ENCODE data around the gene TM9SF4. TPM values are rescaled to one million over a fixed set of nuclear protein-coding genes. Genes with fewer than 3 reads are reported as not detected.

The TM9SF4 gene
- polyA plus RNA-seq, 1 experiment: 75.6 TPM

DNA sequence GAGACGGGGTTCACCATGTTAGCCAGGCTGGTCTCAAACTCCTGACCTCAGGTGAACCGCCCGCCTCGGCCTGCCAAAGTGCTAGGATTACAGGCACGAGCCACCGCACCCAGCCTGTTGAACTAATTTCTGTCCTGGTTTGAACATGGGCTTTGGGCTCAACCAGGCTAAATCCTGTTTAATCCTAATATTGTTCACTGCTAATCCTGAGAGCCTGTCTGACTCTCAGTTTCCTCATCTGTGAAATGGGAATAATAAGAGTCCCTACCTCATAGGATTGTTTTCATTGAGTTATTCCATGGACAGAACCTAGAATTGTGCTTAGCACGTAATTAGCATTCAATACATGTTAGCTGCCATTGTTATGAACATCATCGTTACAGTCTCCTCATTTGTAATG lies 17.4 kb downstream of the TM9SF4 start:
- H3K27ac ChIP-seq (ENCODE audit: low read depth, low read length): no peak overlapping the region
- H3K4me3 ChIP-seq (ENCODE audit: low read depth, low read length): no peak overlapping the region
- DNase-seq (ENCODE audit: low read depth, low spot score): no peak
- TF ChIP-seq, protein P1, sequence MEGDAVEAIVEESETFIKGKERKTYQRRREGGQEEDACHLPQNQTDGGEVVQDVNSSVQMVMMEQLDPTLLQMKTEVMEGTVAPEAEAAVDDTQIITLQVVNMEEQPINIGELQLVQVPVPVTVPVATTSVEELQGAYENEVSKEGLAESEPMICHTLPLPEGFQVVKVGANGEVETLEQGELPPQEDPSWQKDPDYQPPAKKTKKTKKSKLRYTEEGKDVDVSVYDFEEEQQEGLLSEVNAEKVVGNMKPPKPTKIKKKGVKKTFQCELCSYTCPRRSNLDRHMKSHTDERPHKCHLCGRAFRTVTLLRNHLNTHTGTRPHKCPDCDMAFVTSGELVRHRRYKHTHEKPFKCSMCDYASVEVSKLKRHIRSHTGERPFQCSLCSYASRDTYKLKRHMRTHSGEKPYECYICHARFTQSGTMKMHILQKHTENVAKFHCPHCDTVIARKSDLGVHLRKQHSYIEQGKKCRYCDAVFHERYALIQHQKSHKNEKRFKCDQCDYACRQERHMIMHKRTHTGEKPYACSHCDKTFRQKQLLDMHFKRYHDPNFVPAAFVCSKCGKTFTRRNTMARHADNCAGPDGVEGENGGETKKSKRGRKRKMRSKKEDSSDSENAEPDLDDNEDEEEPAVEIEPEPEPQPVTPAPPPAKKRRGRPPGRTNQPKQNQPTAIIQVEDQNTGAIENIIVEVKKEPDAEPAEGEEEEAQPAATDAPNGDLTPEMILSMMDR (IDR thresholded peaks at IDR 0.05; ENCODE audit: low read depth, low read length): no peak
- no peaks in the 10 kb centered on the region for H3K9me3 ChIP-seq (ENCODE audit: control insufficient read depth, insufficient read depth, low read length)
- no peaks in the 10 kb centered on the region for H3K27me3 ChIP-seq (ENCODE audit: control insufficient read depth, insufficient read depth, low read length)
- CTCF ChIA-PET: no interaction called here
- POLR2A ChIA-PET: no interaction called here

DNA sequence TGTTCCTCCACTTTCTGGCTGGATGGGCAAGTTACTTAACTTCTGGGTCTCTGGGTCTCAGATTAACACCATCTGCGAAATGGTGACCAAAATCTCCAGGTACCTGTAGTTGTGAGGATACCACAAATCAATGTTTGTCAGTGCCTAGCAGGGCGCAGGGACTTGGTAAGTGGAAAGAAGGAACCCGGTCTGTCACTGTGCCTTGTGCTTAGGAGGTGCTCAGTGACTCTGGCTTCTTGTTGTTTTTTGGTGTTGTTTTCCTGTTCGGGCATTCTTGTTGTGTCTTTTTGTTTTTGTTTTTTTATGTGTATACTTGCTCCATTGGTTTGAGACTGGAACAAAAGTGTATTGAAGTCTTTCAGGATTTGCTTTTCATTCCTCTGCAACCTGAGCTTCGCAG lies 17.8 kb downstream of the TM9SF4 start:
- H3K4me3 ChIP-seq (ENCODE audit: low read depth, low read length): no peak overlapping the region
- no peak for DNase-seq (ENCODE audit: low read depth, low spot score)
- ChIA-PET POLR2A (no interaction called here), CTCF (no interaction called here)
- TF ChIP-seq, protein P1 (IDR thresholded peaks at IDR 0.05; ENCODE audit: low read depth, low read length): no peak
- no peaks in the 10 kb centered on the region for H3K9me3 ChIP-seq (ENCODE audit: control insufficient read depth, insufficient read depth, low read length)
- no peaks in the 10 kb centered on the region for H3K27me3 ChIP-seq (ENCODE audit: control insufficient read depth, insufficient read depth, low read length)
- no peak overlapping the region for H3K27ac ChIP-seq (ENCODE audit: low read depth, low read length)

DNA sequence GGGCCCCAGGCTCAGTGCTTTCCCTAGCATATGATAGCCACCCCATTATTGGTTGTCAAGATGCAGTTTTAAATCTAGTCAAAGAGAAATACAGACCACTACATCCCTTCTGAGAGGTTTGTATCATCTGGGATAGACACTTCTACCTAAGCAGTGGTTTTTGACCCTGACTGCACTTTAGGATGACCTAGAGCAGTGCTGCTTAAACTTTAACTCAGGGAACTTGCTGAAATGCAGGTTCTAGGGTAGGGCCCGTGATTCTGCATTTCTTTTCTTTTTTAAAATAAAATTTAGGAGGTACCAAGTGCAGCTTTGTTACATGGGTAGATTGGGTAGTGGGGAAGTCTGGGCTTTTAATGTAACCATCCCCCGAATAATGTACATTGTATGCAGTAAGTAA lies 18.7 kb downstream of the TM9SF4 start:
- ChIA-PET CTCF (no interaction called here), POLR2A (no interaction called here)
- no peak overlapping the region for H3K27ac ChIP-seq (ENCODE audit: low read depth, low read length)

DNA sequence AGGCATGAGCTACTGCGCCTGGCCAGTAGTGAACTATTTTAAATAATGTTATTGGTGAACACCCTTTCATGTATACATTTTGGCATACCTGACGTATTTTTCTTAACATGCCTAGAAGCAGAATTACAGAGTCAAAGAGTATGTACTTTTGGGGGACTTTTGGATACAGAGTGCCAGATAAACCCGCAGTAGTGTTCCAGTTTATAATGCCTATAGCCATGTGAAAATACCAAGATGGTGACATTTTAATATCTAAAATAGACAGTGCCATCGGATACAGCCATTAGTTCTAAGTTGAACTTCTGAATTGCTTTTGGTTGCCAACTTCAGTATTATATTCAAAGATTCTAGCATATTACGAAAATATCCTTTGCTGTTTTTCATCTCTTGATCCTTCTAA lies 20.3 kb downstream of the TM9SF4 start:
- DNase-seq (ENCODE audit: low read depth, low spot score): no peak
- ChIA-PET CTCF (interaction anchor here (1.3 kb wide), 1 partner anchor 277 kb away, joined by 4 read pairs; no protein-coding TSS in a partner anchor), POLR2A (no interaction called here)
- no peak overlapping the region for H3K4me3 ChIP-seq (ENCODE audit: low read depth, low read length)
- TF ChIP-seq, protein P1 (IDR thresholded peaks at IDR 0.05; ENCODE audit: low read depth, low read length): no peak
- no peaks in the 10 kb centered on the region for H3K27me3 ChIP-seq (ENCODE audit: control insufficient read depth, insufficient read depth, low read length)
- H3K9me3 ChIP-seq (ENCODE audit: control insufficient read depth, insufficient read depth, low read length): no peaks in the 10 kb centered on the region
- H3K27ac ChIP-seq (ENCODE audit: low read depth, low read length): no peak overlapping the region

More for the DNA sequence above, 18.7 kb downstream of the TM9SF4 start:
- H3K9me3 ChIP-seq (ENCODE audit: control insufficient read depth, insufficient read depth, low read length): no peaks in the 10 kb centered on the region
- H3K4me3 ChIP-seq (ENCODE audit: low read depth, low read length): no peak overlapping the region
- TF ChIP-seq, protein P1 (IDR thresholded peaks at IDR 0.05; ENCODE audit: low read depth, low read length): no peak
- H3K27me3 ChIP-seq (ENCODE audit: control insufficient read depth, insufficient read depth, low read length): no peaks in the 10 kb centered on the region
- no peak for DNase-seq (ENCODE audit: low read depth, low spot score)

DNA sequence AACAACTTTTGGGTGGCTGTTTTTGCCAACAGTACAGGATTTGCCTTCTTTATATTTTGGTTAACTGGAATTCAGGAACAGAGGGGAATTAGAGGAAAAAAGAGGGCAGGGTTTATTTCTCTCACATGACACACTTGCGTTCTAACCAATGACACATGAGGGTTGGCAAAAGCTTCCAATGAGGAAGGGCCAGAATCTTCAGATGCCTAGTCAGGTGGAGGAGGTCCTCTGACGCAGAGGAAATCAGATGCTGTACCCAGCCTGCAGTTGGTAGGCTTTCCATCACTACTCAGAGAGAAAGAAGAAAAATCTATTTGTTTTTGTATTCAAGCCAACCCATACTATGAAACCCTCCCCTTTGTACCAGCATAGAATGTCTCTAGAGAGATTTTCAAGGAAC lies 20.8 kb downstream of the TM9SF4 start:
- H3K4me3 ChIP-seq (ENCODE audit: low read depth, low read length): no peak overlapping the region
- H3K27ac ChIP-seq (ENCODE audit: low read depth, low read length): no peak overlapping the region
- TF ChIP-seq, protein P1 (IDR thresholded peaks at IDR 0.05; ENCODE audit: low read depth, low read length): no peak
- no peaks in the 10 kb centered on the region for H3K27me3 ChIP-seq (ENCODE audit: control insufficient read depth, insufficient read depth, low read length)
- ChIA-PET CTCF (interaction anchor here (1.3 kb wide), 1 partner anchor 278 kb away, joined by 4 read pairs; no protein-coding TSS in a partner anchor), POLR2A (no interaction called here)
- DNase-seq (ENCODE audit: low read depth, low spot score): no peak
- H3K9me3 ChIP-seq (ENCODE audit: control insufficient read depth, insufficient read depth, low read length): no peaks in the 10 kb centered on the region
